HCT116 (cell line): ENCODE data around the gene HLCS.

ENCODE experiments used
- CTCF ChIP-seq, 3 experiments: fragments of 200-600 bp in 1 of 3; sonication (generic) in 1 of 3; IDR thresholded peaks in 2 of 3; conservative IDR thresholded peaks in 1 of 3; 2 replicates each; pipeline ENCODE4 v1.5.1; 2012 to 2017; ENCODE audit warnings: low read depth in 2 of 3, low read length in 2 of 3, antibody characterized with exemption in 1 of 3, borderline replicate concordance in 1 of 3, control low read depth in 1 of 3, mild to moderate bottlenecking in 1 of 3, mixed read lengths in 1 of 3, mixed run types in 1 of 3, moderate library complexity in 1 of 3; ENCODE audit not compliant: insufficient read depth in 1 of 3
- EZH2 ChIP-seq: fragments of 200-600 bp; sonication (generic); IDR thresholded peaks from 2 replicates; pipeline ENCODE4 v1.6.1; 2017; ENCODE audit warnings: antibody characterized with exemption, mixed run types
- EZH2phosphoT487 ChIP-seq: fragments of 200-600 bp; IDR thresholded peaks from 2 replicates; pipeline ENCODE4 v1.6.1; 2018; ENCODE audit warnings: antibody characterized with exemption, borderline replicate concordance
- FOSL1 ChIP-seq: IDR thresholded peaks from 2 replicates; pipeline ENCODE4 v1.6.1; 2012; ENCODE audit warnings: low read depth
- MAX ChIP-seq: IDR thresholded peaks from 2 replicates; pipeline ENCODE4 v1.6.1; 2012
- POLR2A ChIP-seq: IDR thresholded peaks from 2 replicates; pipeline ENCODE4 v1.7.0; 2011; ENCODE audit warnings: borderline replicate concordance; ENCODE audit not compliant: insufficient read depth, insufficient read length; ENCODE audit errors: extremely low read depth
- POLR2AphosphoS5 ChIP-seq: IDR thresholded peaks from 2 replicates; pipeline ENCODE4 v1.6.1; 2011; ENCODE audit warnings: mild to moderate bottlenecking, low read depth, low read length, moderate library complexity
- REST ChIP-seq: IDR thresholded peaks from 2 replicates; pipeline ENCODE4 v1.6.1; 2012; ENCODE audit warnings: low read depth
- SIN3A ChIP-seq: IDR thresholded peaks from 2 replicates; pipeline ENCODE4 v1.6.1; 2012; ENCODE audit warnings: low read depth
- SP1 ChIP-seq: IDR thresholded peaks from 2 replicates; pipeline ENCODE4 v1.6.1; 2012; ENCODE audit warnings: low read depth
- SRF ChIP-seq: IDR thresholded peaks from 2 replicates; pipeline ENCODE4 v1.6.1; 2012; ENCODE audit warnings: low read depth
- ZBTB33 ChIP-seq: IDR thresholded peaks from 2 replicates; pipeline ENCODE4 v1.6.1; 2011; ENCODE audit warnings: mild to moderate bottlenecking, low read length, moderate library complexity; ENCODE audit not compliant: insufficient replicate concordance; ENCODE audit errors: extremely low read depth
- ZFX ChIP-seq: fragments of 450-650 bp; IDR thresholded peaks from 2 replicates; pipeline ENCODE4 v1.6.1; 2017
- ZNF274 ChIP-seq: fragments of 200-500 bp; sonication (Bioruptor generic); IDR thresholded peaks from 2 replicates; pipeline ENCODE4 v1.6.1; 2014; ENCODE audit warnings: mild to moderate bottlenecking, low read depth, low read length, inconsistent platforms

GRCh38 chr21:36976882-36977651 lies 10.6 kb upstream of the HLCS start:
- peak; percentile 77 to 99 (median 91) for TF ChIP-seq CTCF (IDR thresholded peaks at IDR 0.05 in 2 of 3, conservative IDR thresholded peaks at IDR 0.05 in 1 of 3; ENCODE audit: borderline replicate concordance in 1 of 3, insufficient read depth in 1 of 3, low read depth in 2 of 3, low read length in 2 of 3)
- no peak for TF ChIP-seq ZNF274
- TF ChIP-seq REST = no peak
- TF ChIP-seq POLR2A = no peak
- no peak for TF ChIP-seq SIN3A
- no peak for TF ChIP-seq MAX
- peak; percentile 10; the same call in 1 of the 2 replicates for TF ChIP-seq POLR2AphosphoS5
- TF ChIP-seq SRF = no peak
- TF ChIP-seq EZH2phosphoT487 = no peak
- no peak for TF ChIP-seq FOSL1
- TF ChIP-seq SP1 = no peak
- no peak for TF ChIP-seq EZH2
- TF ChIP-seq ZBTB33 = no peak
- no peak for TF ChIP-seq ZFX
